T-helper 2 cell treated with Interferon-gamma antibody and Interleukin-4, amounts not matched to agents 5 μg/mL and 100 μg/mL, for 36 hours (primary cell): ENCODE measurements around the gene ZEB2.

Experiments used
- DNase-seq: peaks from one replicate; pipeline ENCODE4 v3.0.0; 2021; ENCODE audit warnings: low spot score
- H3K27ac Mint-ChIP-seq: one replicate; pipeline ENCODE4 v1.8.0; 2021; ENCODE audit warnings: mild to moderate bottlenecking, mixed read lengths
- H3K27me3 Mint-ChIP-seq: one replicate; pipeline ENCODE4 v1.8.0; 2021; ENCODE audit warnings: low read depth, mixed read lengths
- H3K36me3 Mint-ChIP-seq: one replicate; pipeline ENCODE4 v1.8.0; 2021; ENCODE audit warnings: low read depth, mixed read lengths
- H3K4me1 Mint-ChIP-seq: one replicate; pipeline ENCODE4 v1.8.0; 2021; ENCODE audit warnings: low read depth, mixed read lengths
- H3K4me3 Mint-ChIP-seq: one replicate; pipeline ENCODE4 v1.8.0; 2022; ENCODE audit warnings: mild to moderate bottlenecking, moderate library complexity, mixed read lengths
- H3K9me3 Mint-ChIP-seq: one replicate; pipeline ENCODE4 v1.8.0; 2021; ENCODE audit warnings: mixed read lengths

ZEB2 gene

DNA sequence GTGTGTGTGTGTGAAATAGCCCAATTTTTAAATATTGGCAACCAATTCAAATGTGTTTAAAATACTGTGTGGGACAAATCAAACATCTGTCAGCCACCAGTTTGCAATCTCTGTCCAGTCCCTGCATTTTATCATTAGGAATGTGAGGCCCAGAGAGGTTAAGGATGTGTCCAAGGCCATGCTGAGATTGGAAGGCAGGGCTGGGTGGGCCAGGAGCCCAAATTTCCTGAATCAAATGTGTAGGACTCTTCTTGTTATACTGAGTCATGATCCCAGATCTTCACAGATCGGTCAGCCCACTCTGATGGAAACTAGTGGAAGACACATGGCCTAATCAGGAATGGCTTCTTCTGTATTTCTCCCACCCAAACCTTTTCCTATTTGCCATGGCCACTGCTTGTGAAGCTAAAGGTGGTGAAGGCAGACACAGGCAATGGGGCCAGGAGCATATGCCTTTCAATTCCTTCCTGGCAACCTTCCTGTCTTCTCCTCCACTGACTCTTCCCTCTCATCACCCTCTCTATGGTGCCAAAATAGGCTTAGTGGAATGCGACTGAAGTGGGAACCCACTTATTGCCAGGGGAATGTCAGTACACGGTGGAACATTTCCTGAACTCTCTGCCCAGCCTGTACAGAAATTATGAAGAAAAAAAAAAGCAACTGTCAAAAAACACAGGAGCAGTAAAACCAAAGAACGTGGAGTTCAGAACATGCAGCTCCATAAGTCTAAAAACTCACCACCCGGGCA is 35.5 kb downstream of the ZEB2 start:
- no peak for DNase-seq
- Mint-ChIP-seq H3K36me3 (peaks cover 1% of the 10 kb centered on the region), H3K4me3 (no peak overlapping the region), H3K27me3 (no peaks in the 10 kb centered on the region), H3K4me1 (peaks cover 18% of the 10 kb centered on the region), H3K9me3 (no peaks in the 10 kb centered on the region), H3K27ac (no peak overlapping the region)

DNA sequence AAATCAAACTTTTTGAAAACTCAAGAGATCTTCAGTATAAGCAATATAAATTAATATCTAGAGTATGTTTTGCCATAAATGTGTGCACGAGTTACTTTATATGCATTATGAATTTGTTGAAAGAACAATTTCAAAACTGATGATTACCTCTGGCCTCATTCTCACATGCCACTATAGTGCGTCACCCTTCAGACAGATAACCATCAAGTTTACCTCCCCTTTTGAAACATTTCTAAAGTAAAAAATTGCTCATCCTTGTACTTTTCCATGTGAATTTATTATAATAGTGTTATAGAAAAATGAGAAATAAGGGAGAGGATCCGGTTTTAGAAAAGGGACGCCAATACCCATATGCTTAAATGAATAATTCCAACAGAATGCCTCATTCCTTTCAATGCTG is 38.3 kb downstream of the ZEB2 start:
- Mint-ChIP-seq H3K4me3 (no peak overlapping the region), H3K27ac (no peak overlapping the region), H3K27me3 (no peaks in the 10 kb centered on the region), H3K4me1 (peaks cover 16% of the 10 kb centered on the region), H3K36me3 (peaks cover 3% of the 10 kb centered on the region), H3K9me3 (no peaks in the 10 kb centered on the region)
- no peak for DNase-seq

DNA sequence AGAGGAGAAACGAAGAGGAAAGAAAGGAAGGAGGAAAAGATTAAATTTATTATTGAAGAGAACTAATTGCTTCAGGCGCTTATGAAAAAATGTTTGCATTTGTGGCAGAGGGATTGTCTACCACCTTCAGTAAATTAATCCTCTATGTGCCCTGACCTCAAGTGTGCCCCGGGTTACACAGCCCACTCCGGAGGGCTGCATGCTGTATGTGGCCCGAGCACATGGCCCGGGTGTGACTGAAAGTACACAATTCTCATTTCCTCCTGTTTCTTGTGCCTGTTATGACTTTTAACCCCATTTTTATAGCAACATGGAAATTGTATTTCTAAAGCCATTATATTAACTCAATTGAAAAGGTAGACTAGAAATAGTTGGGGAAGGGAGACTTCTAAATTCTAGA is 38.8 kb downstream of the ZEB2 start:
- no peak for DNase-seq
- Mint-ChIP-seq H3K36me3 (peaks cover 3% of the 10 kb centered on the region), H3K4me1 (peaks cover 16% of the 10 kb centered on the region), H3K9me3 (no peaks in the 10 kb centered on the region), H3K27me3 (no peaks in the 10 kb centered on the region), H3K4me3 (no peak overlapping the region), H3K27ac (no peak overlapping the region)

DNA sequence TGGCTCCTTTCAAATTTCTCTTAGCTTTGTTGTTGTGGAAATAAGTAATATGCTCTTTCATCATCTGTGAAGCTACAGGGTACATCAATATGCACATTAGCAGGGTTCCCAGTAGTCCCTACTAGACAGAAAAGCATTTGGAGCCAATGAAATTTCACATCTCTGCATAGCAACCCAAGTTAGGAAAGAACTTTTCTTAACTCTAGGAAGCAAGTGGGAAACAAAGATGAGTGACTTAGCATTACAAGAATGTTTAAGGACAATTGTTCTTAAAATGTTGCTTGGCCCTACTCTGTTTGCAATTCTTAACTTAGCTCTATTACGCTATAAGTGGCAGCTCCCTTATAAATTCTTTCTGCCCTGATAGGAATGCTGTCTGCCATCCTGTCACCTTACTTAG is 39.6 kb downstream of the ZEB2 start:
- peaks cover 16% of the 10 kb centered on the region for H3K4me1 Mint-ChIP-seq
- H3K27ac Mint-ChIP-seq, result no peak overlapping the region
- H3K27me3 Mint-ChIP-seq, result no peaks in the 10 kb centered on the region
- no peaks in the 10 kb centered on the region for H3K9me3 Mint-ChIP-seq
- no peak for DNase-seq
- no peak overlapping the region for H3K4me3 Mint-ChIP-seq
- H3K36me3 Mint-ChIP-seq, result peaks cover 3% of the 10 kb centered on the region

DNA sequence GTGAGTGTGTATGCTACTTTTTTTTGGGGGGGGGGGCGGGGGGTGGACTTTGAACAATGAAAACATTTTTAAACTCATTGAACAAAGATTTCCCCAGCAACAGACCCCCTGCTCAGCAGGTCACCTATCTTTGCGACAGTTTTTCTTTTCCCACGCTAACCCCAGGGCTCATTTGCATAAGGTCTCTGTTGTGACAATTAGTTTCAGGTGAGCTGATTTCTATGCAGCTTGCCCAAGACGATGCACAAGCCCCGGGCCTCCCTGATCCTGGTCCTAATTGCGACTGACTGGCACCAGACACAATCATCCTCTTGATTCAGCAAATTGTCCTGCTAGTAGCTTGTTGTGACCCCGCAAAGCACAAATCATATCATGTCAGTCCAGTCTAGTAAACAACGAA is 40.3 kb downstream of the ZEB2 start:
- Mint-ChIP-seq H3K4me3 (no peak overlapping the region), H3K4me1 (peaks cover 18% of the 10 kb centered on the region), H3K27me3 (no peaks in the 10 kb centered on the region), H3K27ac (no peak overlapping the region), H3K9me3 (no peaks in the 10 kb centered on the region), H3K36me3 (peaks cover 3% of the 10 kb centered on the region)
- no peak for DNase-seq

DNA sequence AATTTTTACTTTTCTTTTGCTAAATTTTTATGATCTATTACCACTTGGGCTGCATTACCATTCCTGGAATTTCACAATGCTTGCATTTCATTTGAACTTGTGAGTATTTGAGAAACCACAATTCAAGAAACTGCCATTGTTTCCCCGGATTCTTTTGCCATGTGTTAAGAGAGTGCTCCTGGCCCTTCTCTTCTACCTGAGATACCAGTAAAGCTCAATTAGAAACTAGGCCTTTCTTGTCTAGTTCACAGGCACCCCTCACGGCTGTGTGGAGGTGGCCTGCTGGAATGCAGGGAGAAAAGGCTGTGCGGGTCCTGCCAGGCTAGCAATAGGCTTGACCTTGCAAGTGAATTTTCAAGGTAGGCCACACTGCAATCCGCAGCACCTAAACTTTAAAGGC is 40.8 kb downstream of the ZEB2 start:
- H3K4me1 Mint-ChIP-seq, result peaks cover 21% of the 10 kb centered on the region
- no peak for DNase-seq
- H3K27me3 Mint-ChIP-seq, result no peaks in the 10 kb centered on the region
- peaks cover 3% of the 10 kb centered on the region for H3K36me3 Mint-ChIP-seq
- H3K9me3 Mint-ChIP-seq, result no peaks in the 10 kb centered on the region
- no peak overlapping the region for H3K27ac Mint-ChIP-seq
- no peak overlapping the region for H3K4me3 Mint-ChIP-seq

DNA sequence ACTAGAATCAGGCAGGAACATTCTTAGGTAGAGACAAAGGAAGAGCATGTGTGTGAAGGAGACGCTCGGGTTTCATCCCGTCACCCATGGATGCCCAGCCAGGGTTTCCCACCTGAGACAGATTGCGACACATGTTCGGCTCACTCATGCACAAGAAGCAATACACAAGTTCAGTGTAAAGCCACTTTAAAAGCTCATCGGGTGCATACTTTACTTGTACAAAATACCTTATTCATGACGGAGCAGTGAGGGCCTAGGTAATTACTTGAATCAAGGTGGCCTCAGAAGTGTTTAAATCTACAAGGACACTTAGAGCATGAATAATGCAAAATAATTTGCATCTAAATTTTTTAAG is 42.0 kb downstream of the ZEB2 start:
- peaks cover 21% of the 10 kb centered on the region for H3K4me1 Mint-ChIP-seq
- H3K27me3 Mint-ChIP-seq, result no peaks in the 10 kb centered on the region
- H3K36me3 Mint-ChIP-seq, result peaks cover 3% of the 10 kb centered on the region
- no peaks in the 10 kb centered on the region for H3K9me3 Mint-ChIP-seq
- H3K27ac Mint-ChIP-seq, result no peak overlapping the region
- no peak overlapping the region for H3K4me3 Mint-ChIP-seq
- no peak for DNase-seq

DNA sequence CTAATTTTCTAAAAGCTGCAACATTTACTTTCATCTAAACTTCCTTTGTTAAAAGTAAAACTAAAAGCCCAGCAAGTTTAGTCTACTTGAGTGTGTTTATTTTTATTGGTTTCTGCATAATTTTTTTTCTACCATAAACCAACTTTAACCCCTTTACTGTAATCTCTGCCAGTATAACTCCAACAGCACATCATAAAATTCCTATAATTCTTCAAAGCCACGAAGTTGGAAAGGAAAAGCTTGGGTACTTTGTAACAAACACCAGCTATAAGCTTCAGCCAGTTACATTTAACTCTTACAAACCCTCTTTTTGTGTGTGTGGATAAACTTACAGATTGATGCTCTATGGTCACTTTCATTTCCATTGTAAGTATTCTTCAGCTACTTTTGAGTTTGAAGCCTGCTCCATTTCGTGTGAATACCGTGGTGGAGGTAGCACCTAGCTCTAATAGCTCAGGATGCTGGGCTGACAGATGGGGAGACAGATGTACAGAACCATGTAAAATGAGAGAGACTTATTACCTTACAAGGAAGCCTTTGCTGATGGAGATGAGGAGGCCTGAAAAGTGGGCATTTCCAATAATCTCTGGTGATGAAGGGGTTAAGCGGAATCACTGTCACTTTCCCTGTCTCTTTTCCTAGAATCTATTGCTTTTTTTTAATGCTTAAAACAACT is 42.5 kb downstream of the ZEB2 start:
- peaks cover 3% of the 10 kb centered on the region for H3K36me3 Mint-ChIP-seq
- H3K27me3 Mint-ChIP-seq, result no peaks in the 10 kb centered on the region
- H3K4me3 Mint-ChIP-seq, result no peak overlapping the region
- DNase-seq, result no peak
- no peaks in the 10 kb centered on the region for H3K9me3 Mint-ChIP-seq
- peaks cover 21% of the 10 kb centered on the region for H3K4me1 Mint-ChIP-seq
- no peak overlapping the region for H3K27ac Mint-ChIP-seq

DNA sequence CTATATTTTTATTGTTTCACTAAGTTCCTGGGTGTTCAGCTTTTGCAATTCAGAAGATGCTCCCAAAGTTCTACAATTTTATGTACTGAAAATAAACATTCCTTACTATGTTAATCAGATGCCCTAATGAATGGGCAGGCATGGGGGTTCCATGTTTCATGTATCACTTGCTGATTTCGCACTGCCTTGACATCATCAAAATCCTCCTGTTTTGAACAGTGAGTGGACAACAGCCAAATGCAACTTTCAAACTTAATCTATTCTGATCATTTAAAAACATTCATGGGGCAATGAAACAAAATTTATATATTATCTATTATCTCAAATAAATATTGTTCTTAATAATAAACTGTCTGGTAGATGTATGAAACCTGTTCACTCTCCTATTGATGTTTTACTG is 43.2 kb downstream of the ZEB2 start:
- Mint-ChIP-seq H3K4me1 (peaks cover 15% of the 10 kb centered on the region), H3K4me3 (no peak overlapping the region), H3K9me3 (no peaks in the 10 kb centered on the region), H3K27me3 (no peaks in the 10 kb centered on the region), H3K27ac (no peak overlapping the region), H3K36me3 (peaks cover 2% of the 10 kb centered on the region)
- no peak for DNase-seq

DNA sequence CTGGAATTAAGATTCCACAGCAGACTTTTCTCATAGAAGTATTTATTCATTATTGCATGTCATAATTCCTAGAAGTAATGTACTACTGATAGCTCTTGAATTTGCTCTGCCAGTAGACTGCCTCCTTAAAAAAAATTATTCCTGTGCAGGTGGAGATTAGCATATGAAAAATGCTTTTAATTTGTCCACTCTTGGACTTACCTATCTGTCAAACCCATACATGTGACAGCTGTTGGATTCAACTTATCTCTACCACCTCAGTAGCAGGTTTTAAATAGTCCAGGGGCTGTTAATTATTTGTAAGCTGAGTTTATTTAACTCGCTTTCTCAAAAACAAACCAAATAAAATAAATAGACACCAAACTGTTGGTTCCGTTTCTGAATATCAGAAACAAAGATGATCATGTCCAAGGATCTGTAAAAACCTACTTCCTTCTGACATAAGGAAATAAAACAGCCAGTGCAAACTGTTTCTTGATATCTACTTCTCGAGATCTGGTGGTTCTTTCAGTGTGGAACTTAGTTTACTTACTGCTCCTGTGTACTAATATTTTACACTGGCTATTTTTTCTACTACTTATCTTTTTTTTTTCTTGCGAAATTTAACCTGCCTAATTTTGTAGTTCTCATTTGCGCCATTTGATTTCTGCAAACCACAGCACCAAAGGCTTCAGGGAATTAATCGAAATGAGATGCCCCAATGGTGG is 44.2 kb downstream of the ZEB2 start:
- peaks cover 2% of the 10 kb centered on the region for H3K36me3 Mint-ChIP-seq
- H3K9me3 Mint-ChIP-seq, result no peaks in the 10 kb centered on the region
- H3K4me1 Mint-ChIP-seq, result peaks cover 16% of the 10 kb centered on the region
- DNase-seq, result no peak
- H3K4me3 Mint-ChIP-seq, result no peak overlapping the region
- no peak overlapping the region for H3K27ac Mint-ChIP-seq
- H3K27me3 Mint-ChIP-seq, result no peaks in the 10 kb centered on the region

DNA sequence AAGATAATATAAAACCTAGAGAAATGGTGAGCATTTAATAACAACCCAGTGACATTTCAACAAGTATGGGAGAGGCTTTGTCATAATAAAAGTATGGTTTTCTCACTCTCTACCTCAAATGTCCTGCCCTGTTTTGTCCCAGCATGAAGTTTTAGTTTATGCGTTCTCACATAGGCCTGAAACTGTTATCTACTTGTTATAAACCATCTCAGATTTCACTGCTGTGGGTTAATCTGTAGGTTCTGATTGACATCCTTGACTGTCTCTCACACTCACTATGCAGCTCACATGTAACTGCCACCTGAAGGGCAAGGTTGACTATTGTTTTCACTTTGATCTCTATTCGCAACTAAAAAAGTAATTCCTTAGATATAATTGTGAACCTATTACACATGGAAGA is 44.9 kb downstream of the ZEB2 start:
- DNase-seq, result no peak
- Mint-ChIP-seq H3K4me1 (peaks cover 16% of the 10 kb centered on the region), H3K27ac (no peak overlapping the region), H3K36me3 (peaks cover 2% of the 10 kb centered on the region), H3K27me3 (no peaks in the 10 kb centered on the region), H3K4me3 (no peak overlapping the region), H3K9me3 (no peaks in the 10 kb centered on the region)

DNA sequence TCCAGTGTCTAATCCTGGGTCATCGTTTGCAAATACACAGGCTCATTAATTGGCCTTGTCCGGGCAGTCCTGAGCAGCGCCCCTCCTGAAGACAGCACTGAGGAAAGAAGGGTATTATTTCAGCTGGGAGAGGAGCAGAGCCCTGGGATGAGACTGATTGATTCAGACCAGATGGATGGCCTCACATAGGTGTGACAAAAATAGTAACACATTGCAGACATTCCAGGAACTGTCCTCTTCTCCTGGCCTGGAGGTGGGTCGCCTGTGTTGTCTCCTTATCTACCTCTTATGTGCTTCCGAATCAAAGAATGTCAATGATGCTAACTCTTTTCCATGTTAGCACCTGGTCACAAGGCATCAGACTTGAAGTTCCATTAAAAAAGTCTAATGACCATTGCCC is 45.9 kb downstream of the ZEB2 start:
- no peak for DNase-seq
- Mint-ChIP-seq H3K4me1 (peaks cover 16% of the 10 kb centered on the region), H3K27ac (no peak overlapping the region), H3K4me3 (no peak overlapping the region), H3K27me3 (no peaks in the 10 kb centered on the region), H3K36me3 (peaks cover 2% of the 10 kb centered on the region), H3K9me3 (no peaks in the 10 kb centered on the region)

DNA sequence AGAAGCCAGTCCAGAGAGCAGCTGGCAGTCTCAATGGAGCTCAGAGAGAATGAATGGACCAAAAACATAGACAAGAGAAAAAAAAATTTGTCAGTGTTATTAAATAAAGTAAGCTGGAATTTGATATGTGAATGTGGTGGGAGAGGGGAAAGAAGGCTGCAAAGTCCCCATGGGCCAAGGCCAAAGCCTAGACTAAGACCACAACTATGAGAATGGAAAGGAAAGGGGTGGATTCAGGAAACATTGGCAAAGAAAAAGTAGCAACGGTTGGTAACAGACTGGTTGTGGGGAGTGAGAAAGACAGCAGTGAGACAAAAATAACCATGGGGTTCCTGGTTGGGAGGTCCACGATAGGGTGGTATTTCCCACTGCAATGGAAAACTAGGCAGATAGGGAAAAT is 47.0 kb downstream of the ZEB2 start:
- Mint-ChIP-seq H3K4me1 (peaks cover 16% of the 10 kb centered on the region), H3K27ac (no peak overlapping the region), H3K27me3 (no peaks in the 10 kb centered on the region), H3K9me3 (no peaks in the 10 kb centered on the region), H3K36me3 (peaks cover 2% of the 10 kb centered on the region), H3K4me3 (no peak overlapping the region)
- DNase-seq, result no peak

DNA sequence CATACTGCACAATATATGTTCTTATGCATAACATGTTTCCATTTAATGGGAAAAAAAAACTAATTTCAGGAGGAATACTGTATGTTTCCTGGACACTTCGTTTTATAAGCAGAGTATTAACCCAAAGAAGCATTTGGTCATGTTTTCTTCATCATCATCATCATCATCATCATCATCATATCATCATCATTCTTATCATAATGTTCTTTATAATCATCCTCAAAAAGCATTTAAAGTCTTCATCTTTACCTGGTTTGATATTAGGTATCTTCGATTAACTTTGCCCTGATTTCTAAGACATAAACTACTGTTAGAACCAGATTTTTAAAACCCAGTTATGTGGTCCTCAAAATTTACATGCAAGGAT is 47.9 kb downstream of the ZEB2 start:
- Mint-ChIP-seq H3K27me3 (no peaks in the 10 kb centered on the region), H3K4me3 (no peak overlapping the region), H3K36me3 (no peaks in the 10 kb centered on the region), H3K27ac (no peak overlapping the region), H3K9me3 (no peaks in the 10 kb centered on the region), H3K4me1 (peaks cover 13% of the 10 kb centered on the region)
- no peak for DNase-seq
